ENCODE results near the gene CORO1A. TPM values are rescaled to one million over a fixed set of nuclear protein-coding genes. Genes with fewer than 3 reads are reported as not detected.
A peak's percentile ranks its signal among the peaks of the same experiment; 100 is the strongest.
"Not testable (repeated sequence)": the region's sequence is repeated elsewhere in the genome, so short reads cannot be mapped to it uniquely, and the experiment has no call there.

CORO1A gene
- total and polyA plus RNA-seq, 3 experiments from 2014 or later = 889 to 1,446 (median 952) TPM

DNA sequence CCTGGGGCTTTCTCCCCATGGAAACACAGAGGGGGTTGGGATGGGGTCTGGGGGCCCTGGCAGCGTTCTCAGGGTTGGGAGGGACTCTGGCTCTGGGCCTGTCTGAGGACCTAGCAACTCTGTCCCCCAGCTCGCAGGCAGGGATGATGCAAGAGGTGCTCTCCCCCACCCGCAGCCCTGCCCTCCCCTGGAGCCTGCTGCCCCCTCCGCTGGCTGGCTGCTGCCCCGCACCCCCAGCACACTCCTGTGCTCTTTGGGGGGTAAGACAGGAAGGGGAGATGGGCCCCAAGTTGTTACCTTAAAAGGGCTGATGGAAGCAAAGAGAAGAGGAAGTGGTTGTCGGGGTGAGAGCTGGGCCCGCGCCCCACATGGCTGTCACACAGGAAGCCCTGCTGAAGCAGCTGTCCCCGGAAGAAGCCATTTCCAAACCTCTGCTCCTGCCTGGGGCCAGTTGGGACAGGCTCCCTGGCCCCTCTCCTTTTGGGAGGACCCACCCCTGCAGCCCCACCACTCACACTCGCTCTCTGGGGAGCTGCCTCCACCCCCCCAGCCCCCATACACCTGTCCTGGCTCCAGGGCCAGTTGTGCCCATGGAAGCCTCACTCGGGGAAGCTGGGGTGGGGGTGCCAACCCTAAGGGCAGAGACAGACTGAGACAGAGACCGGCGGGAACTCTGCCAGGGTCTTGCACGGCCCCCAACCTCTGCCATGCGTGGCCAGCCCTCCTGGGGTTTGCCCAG, 2.5 kb downstream of the CORO1A start:
- POLR2A ChIA-PET = interaction anchor here (0.5 to 6.2 kb wide), 14 partner anchors 8 to 562 kb away, joined by 3 to 86 read pairs (median 3); partner anchors contain the start of genes ALDOA, PAGR1, TBC1D10B and TBX6
- H3K9me3 Mint-ChIP-seq = peaks cover 0 to 2% (median 0%) of the 10 kb centered on the region in 5 donors
- peak overlapping the region; percentile 92 to 100 (median 96) for H3K27ac Mint-ChIP-seq
- CTCF ChIA-PET = interaction anchor here (0.8 to 3.5 kb wide), 10 partner anchors 34 to 223 kb away, joined by 3 to 34 read pairs (median 5); partner anchors contain the start of gene TBX6
- peaks cover 25 to 39% (median 34%) of the 10 kb centered on the region in 3 donors for H3K4me1 Mint-ChIP-seq
- no peaks in the 10 kb centered on the region for H3K9me3 ChIP-seq (ENCODE audit: low read length)
- peak overlapping the region; percentile 71 for H3K27ac ChIP-seq (ENCODE audit: low read depth, low read length)
- H3K27me3 Mint-ChIP-seq = peaks cover 0 to 14% of the 10 kb centered on the region in 2 donors
- peak; percentile 72 to 93 (median 91) for DNase-seq
- H3K36me3 ChIP-seq (ENCODE audit: insufficient read depth, low read length) = peaks cover 35% of the 10 kb centered on the region
- peak overlapping the region; percentile 94 to 100 (median 98) for H3K4me3 Mint-ChIP-seq
- peaks cover 33% of the 10 kb centered on the region for H3K4me1 ChIP-seq (ENCODE audit: insufficient read depth, low read length)
- H3K36me3 Mint-ChIP-seq = peaks cover 12 to 43% (median 18%) of the 10 kb centered on the region in 3 donors
- H3K27me3 ChIP-seq (ENCODE audit: insufficient read depth, low read length, poor library complexity, severe bottlenecking) = no peaks in the 10 kb centered on the region
- H3K4me3 ChIP-seq (ENCODE audit: low read length) = peak overlapping the region; percentile 99

- peaks cover 0 to 14% of the 10 kb centered on the region in 2 donors for H3K27me3 Mint-ChIP-seq
- H3K4me1 ChIP-seq (ENCODE audit: insufficient read depth, low read length) = peaks cover 33% of the 10 kb centered on the region
- H3K4me3 Mint-ChIP-seq = peak overlapping the region; percentile 94 to 100 (median 98)
- H3K27ac Mint-ChIP-seq = peak overlapping the region; percentile 93 to 100 (median 96)
- H3K4me3 ChIP-seq (ENCODE audit: low read length) = peak overlapping the region; percentile 99
- H3K9me3 ChIP-seq (ENCODE audit: low read length) = no peaks in the 10 kb centered on the region
- POLR2A ChIA-PET = interaction anchor here (0.5 to 6.2 kb wide), 14 partner anchors 9 to 561 kb away, joined by 3 to 86 read pairs (median 4); partner anchors contain the start of genes ALDOA, TBC1D10B, TBX6 and YPEL3
- CTCF ChIA-PET = interaction anchor here (0.8 to 3.5 kb wide), 10 partner anchors 44 to 231 kb away, joined by 3 to 34 read pairs (median 5); partner anchors contain the start of genes TBX6 and YPEL3
- peaks cover 35% of the 10 kb centered on the region for H3K36me3 ChIP-seq (ENCODE audit: insufficient read depth, low read length)
- no peak for DNase-seq
- peaks cover 0 to 2% (median 0%) of the 10 kb centered on the region in 5 donors for H3K9me3 Mint-ChIP-seq
- peaks cover 12 to 43% (median 18%) of the 10 kb centered on the region in 3 donors for H3K36me3 Mint-ChIP-seq
- H3K4me1 Mint-ChIP-seq = peaks cover 25 to 36% (median 31%) of the 10 kb centered on the region in 3 donors
- peak overlapping the region; percentile 71 for H3K27ac ChIP-seq (ENCODE audit: low read depth, low read length)
- no peaks in the 10 kb centered on the region for H3K27me3 ChIP-seq (ENCODE audit: insufficient read depth, low read length, poor library complexity, severe bottlenecking)
Measured at GRCh38 chr16:30186444-30186781, 3.0 kb downstream of the CORO1A start.

DNA sequence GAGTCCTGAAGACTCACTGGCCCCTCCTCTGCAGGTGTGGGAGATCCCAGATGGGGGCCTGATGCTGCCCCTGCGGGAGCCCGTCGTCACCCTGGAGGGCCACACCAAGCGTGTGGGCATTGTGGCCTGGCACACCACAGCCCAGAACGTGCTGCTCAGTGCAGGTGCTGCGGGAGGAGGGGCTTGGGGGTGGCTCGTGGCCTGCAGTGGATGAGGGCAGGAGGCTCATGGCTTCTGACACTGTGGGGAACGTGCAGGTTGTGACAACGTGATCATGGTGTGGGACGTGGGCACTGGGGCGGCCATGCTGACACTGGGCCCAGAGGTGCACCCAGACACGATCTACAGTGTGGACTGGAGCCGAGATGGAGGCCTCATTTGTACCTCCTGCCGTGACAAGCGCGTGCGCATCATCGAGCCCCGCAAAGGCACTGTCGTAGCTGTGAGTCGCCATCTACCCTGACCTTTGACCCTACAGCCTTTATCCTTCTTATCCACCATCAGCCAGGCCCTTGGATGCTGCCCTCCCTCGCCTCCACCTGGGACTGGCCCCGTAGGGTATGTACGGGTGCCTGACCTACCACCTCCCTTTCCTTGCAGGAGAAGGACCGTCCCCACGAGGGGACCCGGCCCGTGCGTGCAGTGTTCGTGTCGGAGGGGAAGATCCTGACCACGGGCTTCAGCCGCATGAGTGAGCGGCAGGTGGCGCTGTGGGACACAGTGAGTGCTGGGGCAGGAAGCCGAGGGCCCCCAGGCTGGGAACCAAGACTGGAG, 3.6 kb downstream of the CORO1A start:
- peaks cover 0 to 14% of the 10 kb centered on the region in 2 donors for H3K27me3 Mint-ChIP-seq
- Histone ChIP-seq H3K4me1 (ENCODE audit: insufficient read depth, low read length) (peaks cover 31% of the 10 kb centered on the region), H3K9me3 (ENCODE audit: low read length) (no peaks in the 10 kb centered on the region), H3K27me3 (ENCODE audit: insufficient read depth, low read length, poor library complexity, severe bottlenecking) (no peaks in the 10 kb centered on the region), H3K36me3 (ENCODE audit: insufficient read depth, low read length) (peaks cover 35% of the 10 kb centered on the region), H3K4me3 (ENCODE audit: low read length) (peak overlapping the region; percentile 99), H3K27ac (ENCODE audit: low read depth, low read length) (peak overlapping the region; percentile 71)
- H3K4me3 Mint-ChIP-seq = peak overlapping the region; percentile 94 to 100 (median 98)
- CTCF ChIA-PET = interaction anchor here (1.4 to 3.5 kb wide), 9 partner anchors 44 to 231 kb away, joined by 3 to 34 read pairs (median 6); partner anchors contain the start of genes TBX6 and YPEL3
- POLR2A ChIA-PET = interaction anchor here (0.6 to 6.2 kb wide), 7 partner anchors 10 to 121 kb away, joined by 5 to 86 read pairs (median 11); partner anchors contain the start of genes ALDOA, TBX6 and YPEL3
- H3K36me3 Mint-ChIP-seq = peaks cover 12 to 43% (median 18%) of the 10 kb centered on the region in 3 donors
- DNase-seq = peak; percentile 83 to 91 (median 87)
- peaks cover 24 to 35% (median 30%) of the 10 kb centered on the region in 3 donors for H3K4me1 Mint-ChIP-seq
- H3K27ac Mint-ChIP-seq = peak overlapping the region; percentile 93 to 100 (median 96)
- H3K9me3 Mint-ChIP-seq = peaks cover 0 to 2% (median 0%) of the 10 kb centered on the region in 5 donors

GRCh38 chr16:30187556-30187865, 4.1 kb downstream of the CORO1A start:
- Histone ChIP-seq H3K27ac (ENCODE audit: low read depth, low read length) (no peak overlapping the region), H3K27me3 (ENCODE audit: insufficient read depth, low read length, poor library complexity, severe bottlenecking) (no peaks in the 10 kb centered on the region), H3K9me3 (ENCODE audit: low read length) (no peaks in the 10 kb centered on the region), H3K4me3 (ENCODE audit: low read length) (peak overlapping the region; percentile 99), H3K4me1 (ENCODE audit: insufficient read depth, low read length) (peaks cover 26% of the 10 kb centered on the region), H3K36me3 (ENCODE audit: insufficient read depth, low read length) (peaks cover 35% of the 10 kb centered on the region)
- DNase-seq = no peak
- H3K4me1 Mint-ChIP-seq = peaks cover 18 to 29% (median 24%) of the 10 kb centered on the region in 3 donors
- peaks cover 0 to 14% of the 10 kb centered on the region in 2 donors for H3K27me3 Mint-ChIP-seq
- POLR2A ChIA-PET = interaction anchor here (0.6 to 6.2 kb wide), 4 partner anchors 44 to 97 kb away, joined by 6 to 86 read pairs (median 8); partner anchors contain the start of genes TBX6 and YPEL3
- peak overlapping the region; percentile 93 to 100 (median 96) for H3K27ac Mint-ChIP-seq
- CTCF ChIA-PET = interaction anchor here (1.4 to 3.5 kb wide), 4 partner anchors 45 to 230 kb away, joined by 3 to 34 read pairs (median 13); partner anchors contain the start of genes TBX6 and YPEL3
- H3K4me3 Mint-ChIP-seq = peak overlapping the region; percentile 94 to 100 (median 98)
- H3K36me3 Mint-ChIP-seq = peaks cover 12 to 43% (median 18%) of the 10 kb centered on the region in 3 donors
- peaks cover 0 to 2% (median 0%) of the 10 kb centered on the region in 5 donors for H3K9me3 Mint-ChIP-seq

- Mint-ChIP-seq H3K27me3 (peaks cover 0 to 14% of the 10 kb centered on the region in 2 donors), H3K4me1 (peaks cover 15 to 26% (median 23%) of the 10 kb centered on the region in 3 donors), H3K36me3 (peaks cover 12 to 43% (median 18%) of the 10 kb centered on the region in 3 donors), H3K4me3 (peak overlapping the region in 6 of 7 donors; percentile 28 to 76 (median 50)), H3K9me3 (peaks cover 0 to 2% (median 0%) of the 10 kb centered on the region in 5 donors), H3K27ac (peak overlapping the region in 6 of 8 donors; percentile 17 to 100 (median 70))
- H3K4me1 ChIP-seq (ENCODE audit: insufficient read depth, low read length) = peaks cover 23% of the 10 kb centered on the region
- no peaks in the 10 kb centered on the region for H3K27me3 ChIP-seq (ENCODE audit: insufficient read depth, low read length, poor library complexity, severe bottlenecking)
- H3K9me3 ChIP-seq (ENCODE audit: low read length) = no peaks in the 10 kb centered on the region
- no peak overlapping the region for H3K4me3 ChIP-seq (ENCODE audit: low read length)
- DNase-seq = no peak
- peaks cover 35% of the 10 kb centered on the region for H3K36me3 ChIP-seq (ENCODE audit: insufficient read depth, low read length)
- H3K27ac ChIP-seq (ENCODE audit: low read depth, low read length) = no peak overlapping the region
- CTCF ChIA-PET = interaction anchor here (1.4 to 3.5 kb wide), 4 partner anchors 45 to 230 kb away, joined by 3 to 34 read pairs (median 13); partner anchors contain the start of genes TBX6 and YPEL3
- POLR2A ChIA-PET = interaction anchor here (2.0 to 6.2 kb wide), 3 partner anchors 45 to 94 kb away, joined by 6 to 86 read pairs (median 6); partner anchors contain the start of genes TBX6 and YPEL3
Measured at GRCh38 chr16:30187971-30188561, 4.7 kb downstream of the CORO1A start.

GRCh38 chr16:30191158-30191557, 7.8 kb downstream of the CORO1A start:
- H3K4me3 Mint-ChIP-seq; DNase-seq; H3K27ac ChIP-seq (ENCODE audit: low read depth, low read length); CTCF ChIA-PET; H3K4me3 ChIP-seq (ENCODE audit: low read length); H3K27me3 Mint-ChIP-seq; H3K27me3 ChIP-seq (ENCODE audit: insufficient read depth, low read length, poor library complexity, severe bottlenecking); POLR2A ChIA-PET; H3K9me3 Mint-ChIP-seq; H3K9me3 ChIP-seq (ENCODE audit: low read length); H3K27ac Mint-ChIP-seq: not testable (repeated sequence)
- peaks cover 21% of the 10 kb centered on the region for H3K36me3 ChIP-seq (ENCODE audit: insufficient read depth, low read length)
- Mint-ChIP-seq H3K4me1 (peaks cover 10 to 19% (median 17%) of the 10 kb centered on the region in 3 donors), H3K36me3 (peaks cover 7 to 20% (median 10%) of the 10 kb centered on the region in 3 donors)
- H3K4me1 ChIP-seq (ENCODE audit: insufficient read depth, low read length) = peaks cover 22% of the 10 kb centered on the region

DNA sequence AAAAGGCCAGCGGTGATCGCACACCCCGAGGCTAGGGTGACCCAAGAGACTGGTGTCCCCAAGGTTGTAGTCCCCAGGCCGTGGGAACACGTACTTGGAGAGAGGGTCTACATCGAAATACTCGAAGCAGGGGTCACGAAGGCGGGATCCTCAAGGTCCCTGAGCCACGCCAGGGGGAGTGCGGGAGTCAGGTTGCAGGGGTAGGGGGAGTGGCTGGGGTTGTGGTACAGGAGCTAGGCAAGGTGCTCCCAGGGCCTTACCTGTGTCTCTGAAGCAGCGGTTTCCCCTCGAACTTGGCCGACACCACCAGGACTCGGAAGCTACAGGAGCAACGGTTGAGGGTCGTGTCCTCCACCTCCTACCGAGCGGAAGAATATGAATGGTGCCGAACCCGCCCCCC, 9.7 kb downstream of the CORO1A start:
- H3K27me3 Mint-ChIP-seq; H3K9me3 ChIP-seq (ENCODE audit: low read length); H3K4me3 ChIP-seq (ENCODE audit: low read length); H3K4me1 ChIP-seq (ENCODE audit: insufficient read depth, low read length); H3K36me3 Mint-ChIP-seq; H3K4me3 Mint-ChIP-seq; CTCF ChIA-PET; DNase-seq; POLR2A ChIA-PET; H3K9me3 Mint-ChIP-seq; H3K36me3 ChIP-seq (ENCODE audit: insufficient read depth, low read length); H3K27me3 ChIP-seq (ENCODE audit: insufficient read depth, low read length, poor library complexity, severe bottlenecking); H3K27ac Mint-ChIP-seq; H3K4me1 Mint-ChIP-seq; H3K27ac ChIP-seq (ENCODE audit: low read depth, low read length): not testable (repeated sequence)

All from CD8-positive, alpha-beta memory T cell (primary cell).